Suprapubic skin (tissue), 4 donors: Measurements from ENCODE around the gene NELL1. TPM values are rescaled to one million over a fixed set of nuclear protein-coding genes. Genes with fewer than 3 reads are reported as not detected.

Experiments used
- DNase-seq, 2 donors: peaks; one replicate each; pipeline ENCODE4 v3.0.0-alpha.2; 2019; ENCODE audit warnings: low spot score in 2 of 2
- H3K27ac ChIP-seq: fragments of 200-600 bp; sonication (generic); one replicate; pipeline ENCODE4 v1.5.1; 2019
- H3K27me3 ChIP-seq: fragments of 200-600 bp; sonication (generic); one replicate; pipeline ENCODE4 v1.5.1; 2019
- H3K36me3 ChIP-seq: fragments of 200-600 bp; sonication (generic); one replicate; pipeline ENCODE4 v1.5.1; 2019
- H3K4me1 ChIP-seq: fragments of 200-600 bp; sonication (generic); one replicate; pipeline ENCODE4 v1.5.1; 2019
- H3K4me3 ChIP-seq: fragments of 200-600 bp; sonication (generic); one replicate; pipeline ENCODE4 v1.5.1; 2019; ENCODE audit warnings: mild to moderate bottlenecking
- H3K9me3 ChIP-seq: fragments of 200-600 bp; sonication (generic); one replicate; pipeline ENCODE4 v1.5.1; 2019
- EP300 ChIP-seq: sonication (generic); formaldehyde crosslinking; IDR thresholded peaks from one replicate; pipeline ENCODE4 v1.6.1; 2017; ENCODE audit warnings: antibody characterized with exemption
- POLR2A ChIP-seq, 2 donors: fragments of 450-650 bp; IDR thresholded peaks; one replicate each; pipeline ENCODE4 v1.6.1; 2017; ENCODE audit warnings: antibody characterized with exemption in 2 of 2, mild to moderate bottlenecking in 2 of 2, moderate library complexity in 2 of 2
- POLR2AphosphoS5 ChIP-seq, 3 donors: sonication (generic); formaldehyde crosslinking; IDR thresholded peaks; one replicate each; pipeline ENCODE4 v1.6.1; 2017; ENCODE audit warnings: antibody characterized with exemption in 3 of 3
- WGBS: methylation state at CpG from one replicate; pipeline ENCODE4 v1.1.5; 2018; 5-methylcytosine and 5-hydroxymethylcytosine counted together
- total RNA-seq, 4 donors: library from RNA; depleted of rRNA; stranded (reverse); fragments of >200 nt; gene quantifications; one replicate each; pipeline ENCODE4 v1.1.0, GENCODE V29; 2016
- TF ChIP-seq, protein P1 (sequence below), 2 donors: fragments of 200-600 bp in 1 of 2; fragments of 450-650 bp in 1 of 2; sonication (generic) in 1 of 2; IDR thresholded peaks; one replicate each; pipeline ENCODE4 v1.5.1; 2016 to 2019; ENCODE audit warnings: antibody characterized with exemption in 2 of 2, mild to moderate bottlenecking in 1 of 2, moderate library complexity in 1 of 2

NELL1 gene
- total RNA-seq, 4 donors from 2014 or later, result 0.18 to 3.9 TPM; not detected in 2

DNA sequence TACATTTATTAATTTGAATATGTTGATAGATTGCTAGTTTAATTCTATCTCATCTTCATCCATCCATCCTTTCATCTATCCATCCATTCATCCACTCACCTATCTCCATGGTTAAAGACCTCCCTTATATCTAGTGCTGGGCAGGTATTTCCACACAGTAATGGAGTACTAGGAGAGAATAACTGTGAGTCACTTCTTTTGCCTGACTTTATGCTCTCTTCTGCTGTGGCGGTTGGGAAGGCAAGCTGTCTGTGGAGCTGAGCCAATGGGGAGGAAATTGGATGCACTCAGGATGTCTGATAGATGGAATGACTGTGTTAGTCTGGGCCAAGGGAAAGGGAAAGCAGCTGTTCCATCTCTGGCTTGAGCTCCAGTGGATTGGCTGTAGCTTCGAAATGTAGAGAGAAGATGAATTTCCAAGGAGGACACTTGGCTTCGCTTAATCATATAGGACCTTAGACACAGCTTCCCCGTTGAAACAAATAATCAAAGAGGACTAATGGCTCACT, 60.3 kb downstream of the NELL1 start:
- Histone ChIP-seq H3K9me3 (peaks cover 5% of the 10 kb centered on the region), H3K4me1 (no peaks in the 10 kb centered on the region), H3K27me3 (no peaks in the 10 kb centered on the region), H3K36me3 (no peaks in the 10 kb centered on the region), H3K27ac (no peak overlapping the region), H3K4me3 (no peak overlapping the region)
- TF ChIP-seq POLR2A (IDR thresholded peaks at IDR 0.05) (no peak), EP300 (no peak), POLR2AphosphoS5 (IDR thresholded peaks at IDR 0.05) (no peak)
- TF ChIP-seq, protein P1, sequence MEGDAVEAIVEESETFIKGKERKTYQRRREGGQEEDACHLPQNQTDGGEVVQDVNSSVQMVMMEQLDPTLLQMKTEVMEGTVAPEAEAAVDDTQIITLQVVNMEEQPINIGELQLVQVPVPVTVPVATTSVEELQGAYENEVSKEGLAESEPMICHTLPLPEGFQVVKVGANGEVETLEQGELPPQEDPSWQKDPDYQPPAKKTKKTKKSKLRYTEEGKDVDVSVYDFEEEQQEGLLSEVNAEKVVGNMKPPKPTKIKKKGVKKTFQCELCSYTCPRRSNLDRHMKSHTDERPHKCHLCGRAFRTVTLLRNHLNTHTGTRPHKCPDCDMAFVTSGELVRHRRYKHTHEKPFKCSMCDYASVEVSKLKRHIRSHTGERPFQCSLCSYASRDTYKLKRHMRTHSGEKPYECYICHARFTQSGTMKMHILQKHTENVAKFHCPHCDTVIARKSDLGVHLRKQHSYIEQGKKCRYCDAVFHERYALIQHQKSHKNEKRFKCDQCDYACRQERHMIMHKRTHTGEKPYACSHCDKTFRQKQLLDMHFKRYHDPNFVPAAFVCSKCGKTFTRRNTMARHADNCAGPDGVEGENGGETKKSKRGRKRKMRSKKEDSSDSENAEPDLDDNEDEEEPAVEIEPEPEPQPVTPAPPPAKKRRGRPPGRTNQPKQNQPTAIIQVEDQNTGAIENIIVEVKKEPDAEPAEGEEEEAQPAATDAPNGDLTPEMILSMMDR (IDR thresholded peaks at IDR 0.05), result no peak
- WGBS, result 82% methylated on average over 4 of the region's 4 CpGs
- no peak for DNase-seq

DNA sequence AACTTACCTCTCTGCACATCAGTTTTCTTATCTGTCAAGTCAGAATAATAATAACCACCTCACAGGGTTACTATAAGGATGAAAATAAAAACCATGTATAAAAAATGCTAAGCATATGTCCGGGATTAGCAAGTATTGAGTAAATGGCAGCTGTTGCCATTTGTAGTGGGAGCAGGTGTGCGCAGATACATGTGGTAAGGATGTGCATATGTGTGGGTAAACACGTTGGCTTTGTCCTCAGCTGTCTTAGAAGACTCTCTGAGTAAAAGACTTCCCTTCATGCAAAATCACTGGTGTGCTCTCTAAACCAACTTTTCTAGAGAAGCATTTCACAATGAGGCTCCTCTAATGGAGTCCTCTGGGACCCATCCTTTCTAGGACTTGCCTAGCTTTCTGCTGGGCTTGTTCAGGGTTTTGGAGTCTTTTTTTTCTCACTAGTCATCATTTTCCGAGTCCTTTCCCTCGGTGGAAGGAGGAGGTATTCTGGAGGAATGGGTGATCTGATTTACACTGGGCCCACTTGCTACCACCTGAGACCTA, 62.4 kb downstream of the NELL1 start:
- DNase-seq, result no peak
- Histone ChIP-seq H3K27ac (no peak overlapping the region), H3K4me3 (no peak overlapping the region), H3K9me3 (no peaks in the 10 kb centered on the region), H3K27me3 (no peaks in the 10 kb centered on the region), H3K36me3 (no peaks in the 10 kb centered on the region), H3K4me1 (no peaks in the 10 kb centered on the region)
- TF ChIP-seq POLR2AphosphoS5 (IDR thresholded peaks at IDR 0.05) (no peak), EP300 (no peak), POLR2A (IDR thresholded peaks at IDR 0.05) (no peak)
- TF ChIP-seq, protein P1 (IDR thresholded peaks at IDR 0.05), result no peak
- 80% methylated on average over 5 of the region's 5 CpGs for WGBS

DNA sequence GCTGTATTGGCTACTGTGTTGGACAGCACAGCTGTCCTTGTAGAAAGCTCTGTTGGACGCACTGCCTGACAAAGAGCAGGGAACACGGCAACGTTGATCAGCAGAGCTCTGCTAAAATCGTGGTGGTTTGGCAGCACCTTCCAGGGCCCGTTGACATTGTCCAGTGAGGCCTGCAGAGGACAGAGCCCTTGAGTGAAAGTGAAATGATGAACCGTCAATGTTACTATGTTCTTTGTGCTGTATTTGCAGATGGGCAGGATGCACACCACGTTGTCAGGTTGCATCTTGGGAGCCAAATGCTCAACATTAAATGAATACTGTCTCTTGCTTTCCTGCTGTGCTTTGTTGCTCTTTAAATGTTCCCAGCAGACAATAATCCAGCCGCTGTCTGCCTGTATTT, 69.7 kb downstream of the NELL1 start:
- Histone ChIP-seq H3K4me1 (no peaks in the 10 kb centered on the region), H3K27me3 (no peaks in the 10 kb centered on the region), H3K9me3 (no peaks in the 10 kb centered on the region), H3K36me3 (no peaks in the 10 kb centered on the region), H3K4me3 (no peak overlapping the region), H3K27ac (no peak overlapping the region)
- 74% methylated on average over 8 of the region's 8 CpGs for WGBS
- TF ChIP-seq POLR2AphosphoS5 (IDR thresholded peaks at IDR 0.05) (no peak), EP300 (no peak)
- TF ChIP-seq, protein P1 (IDR thresholded peaks at IDR 0.05), result no peak
- no peak for DNase-seq

DNA sequence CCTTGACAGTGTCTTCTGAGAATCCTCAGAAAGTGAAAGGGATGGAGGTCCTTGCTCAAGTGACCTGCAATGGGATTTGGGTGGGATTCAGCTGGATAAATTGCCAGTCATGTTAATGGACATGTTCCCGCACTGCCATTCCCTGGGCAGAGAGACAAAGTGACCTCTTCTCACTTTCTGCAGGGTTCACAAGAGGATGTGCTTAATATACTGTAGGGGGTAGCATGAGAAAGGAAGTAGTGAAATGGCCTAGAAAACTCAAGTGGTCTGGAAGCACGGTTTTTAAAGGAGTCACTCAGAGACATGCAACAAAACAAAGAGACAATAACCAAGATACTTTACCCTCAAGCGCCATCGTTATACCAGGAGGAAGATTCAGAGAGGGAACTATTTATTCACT, 70.2 kb downstream of the NELL1 start:
- no peaks in the 10 kb centered on the region for H3K27me3 ChIP-seq
- WGBS, result 63% methylated on average over 4 of the region's 4 CpGs
- no peak overlapping the region for H3K4me3 ChIP-seq

DNA sequence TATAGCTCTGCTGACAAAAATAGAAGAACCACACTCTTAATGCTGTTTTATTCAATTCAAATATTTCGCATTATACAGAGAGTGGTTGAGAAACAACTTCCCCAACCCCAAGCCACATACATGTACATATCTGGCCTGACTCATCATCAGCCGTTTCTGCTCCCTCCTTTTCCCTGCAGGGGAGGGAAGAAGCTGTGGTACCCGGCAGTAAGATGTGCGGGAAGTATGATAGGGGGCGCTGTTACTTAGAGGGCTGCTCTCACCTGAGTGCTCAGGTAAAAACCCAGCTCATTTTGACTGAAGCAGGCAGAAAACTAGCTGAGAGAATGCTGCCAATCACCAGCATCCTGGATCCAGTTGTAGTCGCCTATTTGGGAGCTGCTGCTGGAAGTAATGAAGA, 85.5 kb downstream of the NELL1 start:
- Histone ChIP-seq H3K36me3 (no peaks in the 10 kb centered on the region), H3K27ac (no peak overlapping the region), H3K4me1 (no peaks in the 10 kb centered on the region), H3K4me3 (no peak overlapping the region), H3K9me3 (no peaks in the 10 kb centered on the region), H3K27me3 (no peaks in the 10 kb centered on the region)
- no peak for DNase-seq
- WGBS, result 11% methylated on average over 6 of the region's 6 CpGs
- no peak for TF ChIP-seq POLR2A (IDR thresholded peaks at IDR 0.05)
- no peak for TF ChIP-seq EP300
- TF ChIP-seq, protein P1 (IDR thresholded peaks at IDR 0.05), result no peak
- no peak for TF ChIP-seq POLR2AphosphoS5 (IDR thresholded peaks at IDR 0.05)

More for the DNA sequence above, 70.2 kb downstream of the NELL1 start:
- no peak for DNase-seq
- TF ChIP-seq, protein P1 (IDR thresholded peaks at IDR 0.05), result no peak
- TF ChIP-seq EP300 (no peak), POLR2A (IDR thresholded peaks at IDR 0.05) (no peak), POLR2AphosphoS5 (IDR thresholded peaks at IDR 0.05) (no peak)
- Histone ChIP-seq H3K4me1 (no peaks in the 10 kb centered on the region), H3K36me3 (no peaks in the 10 kb centered on the region), H3K27ac (no peak overlapping the region), H3K9me3 (no peaks in the 10 kb centered on the region)
